SU-DHL-6 (cell line): ENCODE results near the gene NAT16.

Experiments
- H2AFZ ChIP-seq: fragments of 200-600 bp; sonication (generic); 2 replicates; pipeline ENCODE4 v1.6.1; 2014; ENCODE audit warnings: low read depth, mild to moderate bottlenecking, moderate library complexity, mixed read lengths, antibody characterized with exemption, low read length; ENCODE audit not compliant: severe bottlenecking
- H3F3A ChIP-seq: fragments of 200-600 bp; shearing (Covaris generic); 2 replicates; pipeline ENCODE4 v1.6.0; 2016; ENCODE audit warnings: antibody characterized with exemption, mild to moderate bottlenecking; ENCODE audit not compliant: insufficient read depth
- H3K27ac ChIP-seq: fragments of 200-600 bp; sonication (generic); 2 replicates; pipeline ENCODE4 v1.5.1; 2016; ENCODE audit warnings: low read depth, mild to moderate bottlenecking, low read length, moderate library complexity, mixed read lengths
- H3K27me3 ChIP-seq: fragments of 200-600 bp; sonication (generic), shearing (Covaris generic); 2 replicates; pipeline ENCODE4 v1.6.0; 2014; ENCODE audit warnings: mild to moderate bottlenecking, low read length
- H3K36me3 ChIP-seq: fragments of 200-600 bp; sonication (generic); 2 replicates; pipeline ENCODE4 v1.6.1; 2014; ENCODE audit warnings: mild to moderate bottlenecking, low read length, mixed read lengths
- H3K4me2 ChIP-seq: fragments of 300-600, 200-600 bp; shearing (Covaris generic), sonication (generic); 2 replicates; pipeline ENCODE4 v1.6.0; 2014; ENCODE audit warnings: low read length, low read depth, mild to moderate bottlenecking; ENCODE audit not compliant: poor library complexity, severe bottlenecking
- H3K4me3 ChIP-seq: fragments of 200-600 bp; sonication (generic); 2 replicates; pipeline ENCODE4 v1.5.1; 2014; ENCODE audit warnings: antibody characterized with exemption, low read length, mild to moderate bottlenecking, mixed read lengths; ENCODE audit not compliant: insufficient read depth, poor library complexity, severe bottlenecking
- H3K79me2 ChIP-seq: fragments of 200-600 bp; sonication (generic); 2 replicates; pipeline ENCODE4 v1.6.1; 2014; ENCODE audit warnings: mild to moderate bottlenecking, low read length, moderate library complexity; ENCODE audit not compliant: insufficient read depth
- H3K9ac ChIP-seq: fragments of 200-600 bp; sonication (generic); 2 replicates; pipeline ENCODE4 v1.7.0; 2014; ENCODE audit warnings: mild to moderate bottlenecking, low read length
- H3K9me2 ChIP-seq: fragments of 200-600 bp; sonication (generic); replicated peaks from 2 replicates; pipeline ENCODE4 v1.6.1; 2014; ENCODE audit warnings: low read length; ENCODE audit not compliant: insufficient read depth
- H3K9me3 ChIP-seq: fragments of 200-600 bp; sonication (generic); 2 replicates; pipeline ENCODE4 v1.6.1; 2014; ENCODE audit warnings: low read length, mixed read lengths; ENCODE audit not compliant: insufficient read depth
- H4K20me1 ChIP-seq: fragments of 200-600 bp; sonication (generic); 2 replicates; pipeline ENCODE4 v1.6.1; 2014; ENCODE audit warnings: low read depth, mild to moderate bottlenecking, antibody characterized with exemption, low read length, moderate library complexity, mixed read lengths
- CTCF ChIP-seq: fragments of 200-600 bp; sonication (generic); IDR thresholded peaks from one replicate; pipeline ENCODE4 v1.5.1; 2017; ENCODE audit warnings: antibody characterized with exemption, mild to moderate bottlenecking, low read length, moderate library complexity; ENCODE audit not compliant: insufficient read depth, poor library complexity, severe bottlenecking
- EZH2phosphoT487 ChIP-seq: fragments of 200-600 bp; sonication (generic), shearing (Covaris generic); conservative IDR thresholded peaks from 2 replicates; pipeline ENCODE4 v1.6.1; 2018; ENCODE audit warnings: mild to moderate bottlenecking, antibody characterized with exemption, low read length, moderate library complexity, mixed read lengths

Gene NAT16

GRCh38 chr7:101173752-101174244 lies 6.3 kb downstream of the NAT16 start:
- Histone ChIP-seq H3K9ac (no peak overlapping the region), H3K27ac (no peak overlapping the region), H3K4me2 (no peak overlapping the region), H2AFZ (no peak overlapping the region), H3K79me2 (no peaks in the 10 kb centered on the region), H3K4me3 (no peak overlapping the region), H4K20me1 (no peaks in the 10 kb centered on the region), H3K9me3 (no peaks in the 10 kb centered on the region), H3F3A (no peaks in the 10 kb centered on the region), H3K36me3 (no peaks in the 10 kb centered on the region), H3K9me2 (no peaks in the 10 kb centered on the region), H3K27me3 (no peaks in the 10 kb centered on the region)
- TF ChIP-seq CTCF (no peak), EZH2phosphoT487 (no peak)

GRCh38 chr7:101172854-101173751 lies 7.0 kb downstream of the NAT16 start:
- H3F3A ChIP-seq, result no peaks in the 10 kb centered on the region
- no peak overlapping the region for H3K4me3 ChIP-seq
- H3K4me2 ChIP-seq, result no peak overlapping the region
- H3K27me3 ChIP-seq, result no peaks in the 10 kb centered on the region
- H3K79me2 ChIP-seq, result no peaks in the 10 kb centered on the region
- TF ChIP-seq EZH2phosphoT487, result no peak
- no peak for TF ChIP-seq CTCF
- no peak overlapping the region for H3K9ac ChIP-seq
- H3K36me3 ChIP-seq, result no peaks in the 10 kb centered on the region
- H2AFZ ChIP-seq, result no peak overlapping the region
- no peaks in the 10 kb centered on the region for H4K20me1 ChIP-seq
- no peaks in the 10 kb centered on the region for H3K9me3 ChIP-seq
- no peak overlapping the region for H3K27ac ChIP-seq
- H3K9me2 ChIP-seq, result no peaks in the 10 kb centered on the region

- Histone ChIP-seq H3K27ac (no peak overlapping the region), H3K4me3 (no peak overlapping the region), H3K9ac (no peak overlapping the region), H3K9me3 (no peaks in the 10 kb centered on the region), H3K4me2 (no peak overlapping the region), H3K27me3 (no peaks in the 10 kb centered on the region), H3K79me2 (no peaks in the 10 kb centered on the region), H2AFZ (no peak overlapping the region), H3K9me2 (no peaks in the 10 kb centered on the region), H4K20me1 (no peaks in the 10 kb centered on the region), H3F3A (no peaks in the 10 kb centered on the region), H3K36me3 (no peaks in the 10 kb centered on the region)
- no peak for TF ChIP-seq EZH2phosphoT487
Observed at GRCh38 chr7:101172005-101172853, 7.9 kb downstream of the NAT16 start.
